Measurements from ENCODE around the gene APOA1. TPM values are rescaled to one million over a fixed set of nuclear protein-coding genes. Genes with fewer than 3 reads are reported as not detected.

APOA1 gene
- total RNA-seq, 2 donors from 2014 or later = 91.8 to 120 TPM

- TF ChIP-seq CTCF (conservative IDR thresholded peaks at IDR 0.05) = no peak
- peaks cover 36% of the 10 kb centered on the region for H3K36me3 Mint-ChIP-seq (ENCODE audit: low read depth)
- 97 to 100% methylated on average over 4 of the region's 4 CpGs for WGBS, 2 experiments (ENCODE audit: insufficient coverage in 1 of 2, insufficient read length in 1 of 2)
- no peak overlapping the region for H3K27ac Mint-ChIP-seq
- no peak overlapping the region for H3K4me3 Mint-ChIP-seq
- no peak for DNase-seq
- Histone ChIP-seq H3K9ac (ENCODE audit: extremely low read depth, low read length, poor library complexity, severe bottlenecking) (no peak overlapping the region), H3K27me3 (ENCODE audit: control insufficient read depth, insufficient read depth, low read length, poor library complexity, severe bottlenecking) (no peaks in the 10 kb centered on the region), H3K27ac (ENCODE audit: low read depth, low read length) (no peak overlapping the region), H3K9me3 (ENCODE audit: control insufficient read depth, low read length) (no peaks in the 10 kb centered on the region), H3K4me3 (ENCODE audit: low read length) (no peak overlapping the region), H3K4me1 (ENCODE audit: control insufficient read depth, insufficient read depth, low read length) (peaks cover 23% of the 10 kb centered on the region), H3K36me3 (ENCODE audit: control insufficient read depth, insufficient read depth, low read length) (peaks cover 21% of the 10 kb centered on the region)
- H3K27me3 Mint-ChIP-seq (ENCODE audit: insufficient read depth) = no peaks in the 10 kb centered on the region
- H3K9me3 Mint-ChIP-seq = no peaks in the 10 kb centered on the region
- peaks cover 48% of the 10 kb centered on the region for H3K4me1 Mint-ChIP-seq
These were observed 4.7 kb upstream of the APOA1 start for GRCh38 chr11:116842117-116842516.

- Histone ChIP-seq H3K4me1 (ENCODE audit: control insufficient read depth, insufficient read depth, low read length) (peaks cover 34% of the 10 kb centered on the region), H3K9ac (ENCODE audit: extremely low read depth, low read length, poor library complexity, severe bottlenecking) (no peak overlapping the region), H3K27me3 (ENCODE audit: control insufficient read depth, insufficient read depth, low read length, poor library complexity, severe bottlenecking) (no peaks in the 10 kb centered on the region), H3K36me3 (ENCODE audit: control insufficient read depth, insufficient read depth, low read length) (peaks cover 11% of the 10 kb centered on the region), H3K27ac (ENCODE audit: low read depth, low read length) (no peak overlapping the region), H3K4me3 (ENCODE audit: low read length) (no peak overlapping the region), H3K9me3 (ENCODE audit: control insufficient read depth, low read length) (no peaks in the 10 kb centered on the region)
- Mint-ChIP-seq H3K4me1 (peaks cover 54% of the 10 kb centered on the region), H3K4me3 (no peak overlapping the region), H3K27ac (no peak overlapping the region), H3K27me3 (ENCODE audit: insufficient read depth) (no peaks in the 10 kb centered on the region), H3K9me3 (no peaks in the 10 kb centered on the region), H3K36me3 (ENCODE audit: low read depth) (peaks cover 23% of the 10 kb centered on the region)
- TF ChIP-seq CTCF (conservative IDR thresholded peaks at IDR 0.05) = no peak
- 80 to 90% methylated on average over 8 to 9 of the region's 9 CpGs for WGBS, 2 experiments (ENCODE audit: insufficient coverage in 1 of 2, insufficient read length in 1 of 2)
- no peak for DNase-seq
These were observed 3.4 kb upstream of the APOA1 start for GRCh38 chr11:116840746-116841296.

- H3K36me3 ChIP-seq (ENCODE audit: control insufficient read depth, insufficient read depth, low read length) = peaks cover 7% of the 10 kb centered on the region
- TF ChIP-seq CTCF (conservative IDR thresholded peaks at IDR 0.05) = peak; percentile 59
- peak; percentile 73 for DNase-seq
These were observed 2.9 kb upstream of the APOA1 start for GRCh38 chr11:116840224-116840745.

More at GRCh38 chr11:116840224-116840745, 2.9 kb upstream of the APOA1 start:
- 78 to 82% methylated on average over 3 to 6 of the region's 6 CpGs for WGBS, 2 experiments (ENCODE audit: insufficient coverage in 1 of 2, insufficient read length in 1 of 2)
- H3K9me3 Mint-ChIP-seq = no peaks in the 10 kb centered on the region
- H3K27me3 Mint-ChIP-seq (ENCODE audit: insufficient read depth) = no peaks in the 10 kb centered on the region
- Histone ChIP-seq H3K27ac (ENCODE audit: low read depth, low read length) (no peak overlapping the region), H3K9ac (ENCODE audit: extremely low read depth, low read length, poor library complexity, severe bottlenecking) (no peak overlapping the region), H3K27me3 (ENCODE audit: control insufficient read depth, insufficient read depth, low read length, poor library complexity, severe bottlenecking) (no peaks in the 10 kb centered on the region), H3K4me3 (ENCODE audit: low read length) (no peak overlapping the region), H3K4me1 (ENCODE audit: control insufficient read depth, insufficient read depth, low read length) (peaks cover 39% of the 10 kb centered on the region), H3K9me3 (ENCODE audit: control insufficient read depth, low read length) (no peaks in the 10 kb centered on the region)
- peaks cover 56% of the 10 kb centered on the region for H3K4me1 Mint-ChIP-seq
- no peak overlapping the region for H3K4me3 Mint-ChIP-seq
- no peak overlapping the region for H3K27ac Mint-ChIP-seq
- H3K36me3 Mint-ChIP-seq (ENCODE audit: low read depth) = peaks cover 18% of the 10 kb centered on the region
